GM10266 (cell line): ENCODE data around the gene FLAD1.

Experiments
- DNase-seq: peaks from one replicate; pipeline ENCODE4 v3.0.0; 2012; ENCODE audit errors: extremely low spot score
- CTCF ChIP-seq: IDR thresholded peaks from 2 replicates; pipeline ENCODE4 v1.5.1; 2012; ENCODE audit warnings: mild to moderate bottlenecking, low read depth; ENCODE audit not compliant: control insufficient read depth, insufficient read depth; ENCODE audit errors: missing control alignments

Gene FLAD1

GRCh38 chr1:154982897-154983648, at the start of gene FLAD1:
TSS of gene FLAD1 (plus strand) at chr1:154983344. CDS start at chr1:154983695, 351 bp downstream.
- DNase-seq = peak; percentile 94
- TF ChIP-seq CTCF = no peak

- no peak for TF ChIP-seq CTCF
- DNase-seq = no peak
Measured at GRCh38 chr1:154934358-154934948, 48.7 kb upstream of the FLAD1 start.

- no peak for DNase-seq
- TF ChIP-seq CTCF = no peak
Measured at GRCh38 chr1:154935749-154936554, 47.2 kb upstream of the FLAD1 start.

GRCh38 chr1:154936555-154937084, 46.5 kb upstream of the FLAD1 start, which contains the start of gene PMVK:
TSS of gene PMVK (minus strand) at chr1:154936719. CDS start at chr1:154936685, 34 bp downstream.
- peak; percentile 91 for DNase-seq
- peak; percentile 57 for TF ChIP-seq CTCF

GRCh38 chr1:154937085-154937987, 45.8 kb upstream of the FLAD1 start:
- DNase-seq = peak; percentile 83

More at GRCh38 chr1:154937085-154937987, 45.8 kb upstream of the FLAD1 start:
- TF ChIP-seq CTCF = no peak
